ENCODE measurements around the gene WDR5. TPM values are rescaled to one million over a fixed set of nuclear protein-coding genes. Genes with fewer than 3 reads are reported as not detected.

The WDR5 gene
- total RNA-seq, 1 experiment from 2014 or later, result 76.4 TPM

DNA sequence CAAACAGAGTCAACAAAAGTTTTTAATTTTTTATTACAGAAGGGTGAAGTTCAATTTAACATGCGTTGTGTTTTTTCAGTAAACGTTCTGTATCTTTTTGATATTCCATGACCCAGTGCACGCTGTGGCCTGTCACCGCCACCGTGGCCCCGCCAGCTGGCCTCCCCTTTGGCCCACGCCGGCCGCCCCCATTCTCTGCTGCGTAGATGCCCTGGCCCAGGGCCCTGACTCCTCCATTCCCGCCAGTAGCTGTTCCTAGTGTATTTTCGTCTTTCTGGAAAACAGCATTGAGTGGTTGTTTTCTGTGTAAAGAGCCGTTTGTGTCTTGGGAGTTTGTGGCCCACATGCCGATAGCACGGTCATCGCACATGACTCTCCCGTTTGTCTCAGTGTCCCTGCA is 22.4 kb downstream of the WDR5 start:
- Histone ChIP-seq H3K27me3 (replicated peaks; ENCODE audit: insufficient read depth, low read depth, low read length, poor library complexity) (no peaks in the 10 kb centered on the region), H3K36me3 (ENCODE audit: insufficient read depth, low read length, poor library complexity, severe bottlenecking) (peaks cover 57% of the 10 kb centered on the region), H3K4me3 (ENCODE audit: low read depth, low read length, poor library complexity, severe bottlenecking) (no peak overlapping the region), H3K4me1 (ENCODE audit: insufficient read depth, low read length, poor library complexity, severe bottlenecking) (no peaks in the 10 kb centered on the region), H3K9me3 (ENCODE audit: low read depth, low read length, poor library complexity, severe bottlenecking) (no peaks in the 10 kb centered on the region), H3K27ac (ENCODE audit: low read depth, low read length, poor library complexity, severe bottlenecking) (no peak overlapping the region)
- no peak for TF ChIP-seq EZH2 (IDR thresholded peaks at IDR 0.05; ENCODE audit: borderline replicate concordance, low read depth, low read length, poor library complexity, severe bottlenecking)
- TF ChIP-seq, protein P1, sequence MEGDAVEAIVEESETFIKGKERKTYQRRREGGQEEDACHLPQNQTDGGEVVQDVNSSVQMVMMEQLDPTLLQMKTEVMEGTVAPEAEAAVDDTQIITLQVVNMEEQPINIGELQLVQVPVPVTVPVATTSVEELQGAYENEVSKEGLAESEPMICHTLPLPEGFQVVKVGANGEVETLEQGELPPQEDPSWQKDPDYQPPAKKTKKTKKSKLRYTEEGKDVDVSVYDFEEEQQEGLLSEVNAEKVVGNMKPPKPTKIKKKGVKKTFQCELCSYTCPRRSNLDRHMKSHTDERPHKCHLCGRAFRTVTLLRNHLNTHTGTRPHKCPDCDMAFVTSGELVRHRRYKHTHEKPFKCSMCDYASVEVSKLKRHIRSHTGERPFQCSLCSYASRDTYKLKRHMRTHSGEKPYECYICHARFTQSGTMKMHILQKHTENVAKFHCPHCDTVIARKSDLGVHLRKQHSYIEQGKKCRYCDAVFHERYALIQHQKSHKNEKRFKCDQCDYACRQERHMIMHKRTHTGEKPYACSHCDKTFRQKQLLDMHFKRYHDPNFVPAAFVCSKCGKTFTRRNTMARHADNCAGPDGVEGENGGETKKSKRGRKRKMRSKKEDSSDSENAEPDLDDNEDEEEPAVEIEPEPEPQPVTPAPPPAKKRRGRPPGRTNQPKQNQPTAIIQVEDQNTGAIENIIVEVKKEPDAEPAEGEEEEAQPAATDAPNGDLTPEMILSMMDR (conservative IDR thresholded peaks at IDR 0.05; ENCODE audit: low read depth, low read length), result no peak
- ChIA-PET CTCF (no interaction called here), POLR2A (ENCODE audit: low non-redundant PET) (no interaction called here)
- intact Hi-C loops (cut with micrococcal nuclease; ENCODE audit: unreplicated experiment), result no loop called here
- BruUV-seq (replicated peaks), result TSS peak; percentile 71
- no peak for DNase-seq (ENCODE audit: low spot score)

DNA sequence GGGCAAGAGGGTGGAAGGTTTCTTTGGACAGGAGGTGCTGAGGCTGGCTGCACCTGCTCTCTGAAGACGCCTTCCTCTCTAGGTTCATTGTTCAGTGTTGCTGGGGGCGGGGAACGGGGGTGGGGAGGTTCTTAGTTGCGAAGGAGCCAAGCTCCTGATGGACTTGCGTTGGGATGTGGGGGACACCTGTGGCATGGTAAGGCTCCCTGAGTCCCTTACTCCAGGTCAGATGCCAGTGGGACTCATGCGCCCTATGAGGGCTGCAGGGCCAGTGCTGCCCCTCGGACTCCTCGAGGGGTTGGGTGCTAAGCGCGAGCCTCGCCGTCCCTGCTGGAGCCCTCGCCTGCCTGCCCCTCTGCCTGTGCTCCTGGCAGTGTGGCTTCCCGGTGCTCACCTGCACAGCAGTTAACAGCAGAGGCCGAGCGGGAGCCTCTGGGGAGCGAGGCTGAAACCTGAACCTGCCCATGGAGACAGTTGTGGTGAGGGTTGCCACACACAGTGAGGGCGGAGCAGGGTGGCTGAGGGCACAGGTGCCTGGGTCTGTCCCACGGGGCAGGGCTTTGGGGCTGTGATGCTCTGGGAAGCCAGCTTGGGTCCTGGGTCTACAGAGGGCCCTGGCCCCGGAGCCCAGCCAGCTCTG is 23.0 kb downstream of the WDR5 start:
- Histone ChIP-seq H3K27ac (ENCODE audit: low read depth, low read length, poor library complexity, severe bottlenecking) (no peak overlapping the region), H3K27me3 (replicated peaks; ENCODE audit: insufficient read depth, low read depth, low read length, poor library complexity) (no peaks in the 10 kb centered on the region), H3K4me1 (ENCODE audit: insufficient read depth, low read length, poor library complexity, severe bottlenecking) (no peaks in the 10 kb centered on the region), H3K9me3 (ENCODE audit: low read depth, low read length, poor library complexity, severe bottlenecking) (no peaks in the 10 kb centered on the region), H3K36me3 (ENCODE audit: insufficient read depth, low read length, poor library complexity, severe bottlenecking) (peaks cover 51% of the 10 kb centered on the region), H3K4me3 (ENCODE audit: low read depth, low read length, poor library complexity, severe bottlenecking) (no peak overlapping the region)
- no peak for DNase-seq (ENCODE audit: low spot score)
- CTCF ChIA-PET, result no interaction called here
- intact Hi-C loops (cut with micrococcal nuclease; ENCODE audit: unreplicated experiment), result no loop called here
- POLR2A ChIA-PET (ENCODE audit: low non-redundant PET), result no interaction called here
- no peak for TF ChIP-seq EZH2 (IDR thresholded peaks at IDR 0.05; ENCODE audit: borderline replicate concordance, low read depth, low read length, poor library complexity, severe bottlenecking)
- TF ChIP-seq, protein P1 (conservative IDR thresholded peaks at IDR 0.05; ENCODE audit: low read depth, low read length), result no peak
- BruUV-seq (replicated peaks), result no TSS peak

DNA sequence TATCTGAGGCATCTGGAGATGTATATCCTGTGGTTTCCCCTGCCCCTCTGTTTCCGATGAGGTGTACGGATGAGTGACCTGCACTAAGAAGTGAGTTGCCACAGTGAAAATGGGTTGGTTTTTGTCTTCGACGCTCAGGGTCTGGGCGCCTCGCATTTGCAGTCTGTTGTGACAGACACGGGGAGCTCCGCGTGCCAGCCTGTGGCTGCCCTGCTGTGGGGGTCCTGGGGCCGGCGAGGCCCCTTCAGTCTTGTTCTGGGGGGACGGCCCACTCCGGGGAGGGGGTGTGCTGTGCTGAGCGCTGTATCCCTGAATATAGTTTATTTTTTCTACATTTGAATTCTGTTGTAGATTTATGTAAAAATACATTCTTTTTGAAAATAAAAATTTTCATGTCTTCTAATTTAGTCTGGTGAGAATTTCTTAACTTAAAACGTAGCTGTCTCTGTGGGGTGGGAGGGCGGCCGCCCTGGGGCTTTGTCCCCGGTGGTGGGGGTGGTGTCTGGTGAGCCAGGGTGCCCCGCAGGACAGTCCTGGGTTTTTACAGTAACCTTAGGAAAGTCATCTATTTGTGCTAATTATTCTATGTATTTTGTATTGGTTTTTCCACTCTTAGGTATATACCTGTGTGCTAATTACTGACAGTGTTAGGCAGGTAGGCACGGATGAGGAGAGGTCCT is 23.8 kb downstream of the WDR5 start:
- no peaks in the 10 kb centered on the region for H3K27me3 ChIP-seq (replicated peaks; ENCODE audit: insufficient read depth, low read depth, low read length, poor library complexity)
- no peak overlapping the region for H3K4me3 ChIP-seq (ENCODE audit: low read depth, low read length, poor library complexity, severe bottlenecking)
- peaks cover 43% of the 10 kb centered on the region for H3K36me3 ChIP-seq (ENCODE audit: insufficient read depth, low read length, poor library complexity, severe bottlenecking)
- ChIA-PET CTCF (no interaction called here), POLR2A (ENCODE audit: low non-redundant PET) (no interaction called here)
- H3K27ac ChIP-seq (ENCODE audit: low read depth, low read length, poor library complexity, severe bottlenecking), result no peak overlapping the region
- BruUV-seq (replicated peaks), result no TSS peak
- H3K4me1 ChIP-seq (ENCODE audit: insufficient read depth, low read length, poor library complexity, severe bottlenecking), result no peaks in the 10 kb centered on the region
- intact Hi-C loops (cut with micrococcal nuclease; ENCODE audit: unreplicated experiment), result loop anchor here (10.0 kb wide), 1 partner anchor 485 kb away; the partner anchor contains the start of gene COL5A1
- DNase-seq (ENCODE audit: low spot score), result no peak
- TF ChIP-seq, protein P1 (conservative IDR thresholded peaks at IDR 0.05; ENCODE audit: low read depth, low read length), result no peak
- TF ChIP-seq EZH2 (IDR thresholded peaks at IDR 0.05; ENCODE audit: borderline replicate concordance, low read depth, low read length, poor library complexity, severe bottlenecking), result no peak
- no peaks in the 10 kb centered on the region for H3K9me3 ChIP-seq (ENCODE audit: low read depth, low read length, poor library complexity, severe bottlenecking)

Measured in A673 (cell line).